Stimulated activated CD8-positive, alpha-beta memory T cell treated with anti-CD3 and anti-CD28 coated beads, Interleukin-12 subunit alpha, Interleukin-12 subunit beta, amount 100 ng/mL, for 24 hours (primary cell): ENCODE data around the gene FAM219A.
"Not testable (repeated sequence)": the region's sequence is repeated elsewhere in the genome, so short reads cannot be mapped to it uniquely, and the experiment has no call there.

Source experiments
- DNase-seq: peaks from one replicate; pipeline ENCODE4 v3.0.0-alpha.2; 2020; ENCODE audit errors: extremely low read depth

The FAM219A gene

GRCh38 chr9:34376596-34377403 lies 81.6 kb downstream of the FAM219A start, which contains the start of gene MYORG:
Gene MYORG (minus strand): TSS chr9:34376898. CDS start chr9:34372943, 3,955 bp downstream.
- peak; percentile 96 for DNase-seq

GRCh38 chr9:34375901-34376595 lies 82.3 kb downstream of the FAM219A start:
- no peak for DNase-seq

- DNase-seq: no peak
Measured at GRCh38 chr9:34374905-34375552, 83.3 kb downstream of the FAM219A start.

- DNase-seq: no peak
Measured at GRCh38 chr9:34374339-34374738, 84.0 kb downstream of the FAM219A start.

GRCh38 chr9:34373749-34374148 lies 84.6 kb downstream of the FAM219A start:
- DNase-seq: no peak

GRCh38 chr9:34372467-34373011 lies 85.8 kb downstream of the FAM219A start:
- DNase-seq: no peak

GRCh38 chr9:34371886-34372466 lies 86.4 kb downstream of the FAM219A start:
- no peak for DNase-seq

GRCh38 chr9:34370970-34371880 lies 87.1 kb downstream of the FAM219A start:
- DNase-seq: no peak

GRCh38 chr9:34370335-34370969 lies 87.9 kb downstream of the FAM219A start:
- DNase-seq: no peak

GRCh38 chr9:34369636-34370035 lies 88.7 kb downstream of the FAM219A start:
- no peak for DNase-seq

- DNase-seq: not testable (repeated sequence)
Measured at GRCh38 chr9:34368796-34369195, 89.6 kb downstream of the FAM219A start.

- not testable (repeated sequence) for DNase-seq
Measured at GRCh38 chr9:34367751-34368410, 90.5 kb downstream of the FAM219A start.

GRCh38 chr9:34366365-34366764 lies 92.0 kb downstream of the FAM219A start:
- DNase-seq: no peak

- no peak for DNase-seq
Measured at GRCh38 chr9:34365282-34365681, 93.1 kb downstream of the FAM219A start.

- no peak for DNase-seq
Measured at GRCh38 chr9:34363619-34364351, 94.6 kb downstream of the FAM219A start.

GRCh38 chr9:34362614-34363214 lies 95.7 kb downstream of the FAM219A start:
- DNase-seq: no peak

- not testable (repeated sequence) for DNase-seq
Measured at GRCh38 chr9:34352957-34353356, 105.4 kb downstream of the FAM219A start.

GRCh38 chr9:34352122-34352652 lies 106.2 kb downstream of the FAM219A start:
- DNase-seq: not testable (repeated sequence)
